ENCODE results near the gene ZNF423.

GRCh38 chr16:49828533-49829267 is 27.2 kb downstream of the ZNF423 start:
- TF ChIP-seq EZH2 (IDR thresholded peaks at IDR 0.05; ENCODE audit: low read depth, unreplicated experiment): no peak
- TF ChIP-seq CTCF (conservative IDR thresholded peaks at IDR 0.05; ENCODE audit: low read depth in 2 of 2): no peak
- TF ChIP-seq REST (IDR thresholded peaks at IDR 0.05; ENCODE audit: unreplicated experiment): no peak
- no peak for TF ChIP-seq POLR2AphosphoS5 (IDR thresholded peaks at IDR 0.05; ENCODE audit: low read depth)
- no peak for TF ChIP-seq EZH2phosphoT487 (IDR thresholded peaks at IDR 0.05; ENCODE audit: unreplicated experiment)
- TF ChIP-seq NANOG (IDR thresholded peaks at IDR 0.05; ENCODE audit: borderline replicate concordance): no peak
- TF ChIP-seq JUNB (IDR thresholded peaks at IDR 0.05; ENCODE audit: unreplicated experiment): no peak
- no peak for TF ChIP-seq CREB1 (CRISPR knock-in tag; IDR thresholded peaks at IDR 0.05; ENCODE audit: low read depth)
- no peak for TF ChIP-seq ETS1 (IDR thresholded peaks at IDR 0.05)
- no peak for TF ChIP-seq ZNF462 (CRISPR knock-in tag; IDR thresholded peaks at IDR 0.05)
- TF ChIP-seq ZNF114 (CRISPR knock-in tag; IDR thresholded peaks at IDR 0.05): no peak
- TF ChIP-seq ZNF331 (CRISPR knock-in tag; IDR thresholded peaks at IDR 0.05; ENCODE audit: low read depth): no peak
- TF ChIP-seq STAT1 (IDR thresholded peaks at IDR 0.05; ENCODE audit: unreplicated experiment): no peak
